22Rv1 (cell line): ENCODE data around the gene CARNS1.

Experiments used
- H3K27ac ChIP-seq: fragments of 450-650 bp; 2 replicates; pipeline ENCODE4 v1.5.1; 2017
- ZFX ChIP-seq: fragments of 450-650 bp; IDR thresholded peaks from 2 replicates; pipeline ENCODE4 v1.6.1; 2017; ENCODE audit warnings: antibody characterized with exemption, borderline replicate concordance
- TF ChIP-seq, protein P1 (sequence below): fragments of 450-650 bp; IDR thresholded peaks from 2 replicates; pipeline ENCODE4 v1.5.1; 2017; ENCODE audit warnings: mild to moderate bottlenecking

The CARNS1 gene

GRCh38 chr11:67472882-67473281 lies 57.4 kb downstream of the CARNS1 start:
- TF ChIP-seq ZFX = no peak
- TF ChIP-seq, protein P1, sequence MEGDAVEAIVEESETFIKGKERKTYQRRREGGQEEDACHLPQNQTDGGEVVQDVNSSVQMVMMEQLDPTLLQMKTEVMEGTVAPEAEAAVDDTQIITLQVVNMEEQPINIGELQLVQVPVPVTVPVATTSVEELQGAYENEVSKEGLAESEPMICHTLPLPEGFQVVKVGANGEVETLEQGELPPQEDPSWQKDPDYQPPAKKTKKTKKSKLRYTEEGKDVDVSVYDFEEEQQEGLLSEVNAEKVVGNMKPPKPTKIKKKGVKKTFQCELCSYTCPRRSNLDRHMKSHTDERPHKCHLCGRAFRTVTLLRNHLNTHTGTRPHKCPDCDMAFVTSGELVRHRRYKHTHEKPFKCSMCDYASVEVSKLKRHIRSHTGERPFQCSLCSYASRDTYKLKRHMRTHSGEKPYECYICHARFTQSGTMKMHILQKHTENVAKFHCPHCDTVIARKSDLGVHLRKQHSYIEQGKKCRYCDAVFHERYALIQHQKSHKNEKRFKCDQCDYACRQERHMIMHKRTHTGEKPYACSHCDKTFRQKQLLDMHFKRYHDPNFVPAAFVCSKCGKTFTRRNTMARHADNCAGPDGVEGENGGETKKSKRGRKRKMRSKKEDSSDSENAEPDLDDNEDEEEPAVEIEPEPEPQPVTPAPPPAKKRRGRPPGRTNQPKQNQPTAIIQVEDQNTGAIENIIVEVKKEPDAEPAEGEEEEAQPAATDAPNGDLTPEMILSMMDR = no peak

More at GRCh38 chr11:67472882-67473281, 57.4 kb downstream of the CARNS1 start:
- H3K27ac ChIP-seq = no peak overlapping the region
